OCI-LY7 (cell line): Measurements from ENCODE around the gene TBC1D1. TPM values are rescaled to one million over a fixed set of nuclear protein-coding genes. Genes with fewer than 3 reads are reported as not detected.

Experiments
- BruUV-seq: library from RNA; stranded (reverse); fragments of 400-500 nt; replicated peaks from 2 replicates; lab custom pipeline; 2021; lab: Mats Ljungman, UMichigan
- CTCF ChIA-PET: fragments of 300-600 bp; sonication (Branson Sonifier 250); formaldehyde crosslinking; loops from one replicate; lab custom pipeline; 2022; ENCODE audit warnings: antibody characterized with exemption; ENCODE audit not compliant: unreplicated experiment; lab: Charles Lee
- POLR2A ChIA-PET: fragments of 300-600 bp; sonication (Branson Sonifier 250); formaldehyde crosslinking; loops from one replicate; lab custom pipeline; 2022; ENCODE audit warnings: antibody characterized with exemption; lab: Charles Lee
- DNase-seq: peaks from one replicate; pipeline ENCODE4 v3.0.0-alpha.2; 2015; ENCODE audit warnings: low spot score
- H2AFZ ChIP-seq: fragments of 200-600 bp; sonication (generic), shearing (Covaris generic); 2 replicates; pipeline ENCODE4 v1.6.1; 2014; ENCODE audit warnings: mild to moderate bottlenecking, antibody characterized with exemption, low read length, moderate library complexity
- H3K27ac ChIP-seq: fragments of 200-600 bp; sonication (generic); 2 replicates; pipeline ENCODE4 v1.5.1; 2014; ENCODE audit warnings: mixed run types, low read depth, mild to moderate bottlenecking, moderate library complexity, low read length, inconsistent platforms; ENCODE audit not compliant: poor library complexity, severe bottlenecking
- H3K36me3 ChIP-seq: fragments of 200-600 bp; sonication (generic); 2 replicates; pipeline ENCODE4 v1.6.1; 2014; ENCODE audit warnings: mild to moderate bottlenecking, antibody characterized with exemption, low read length, moderate library complexity, mixed read lengths; ENCODE audit not compliant: insufficient read depth
- H3K4me1 ChIP-seq: fragments of 200-600 bp; sonication (generic); 2 replicates; pipeline ENCODE4 v1.5.1; 2014; ENCODE audit warnings: mild to moderate bottlenecking, low read length; ENCODE audit not compliant: insufficient read depth, poor library complexity, severe bottlenecking
- H3K4me2 ChIP-seq: fragments of 200-600 bp; sonication (generic); 2 replicates; pipeline ENCODE4 v1.6.1; 2014; ENCODE audit warnings: mild to moderate bottlenecking, low read length
- H3K4me3 ChIP-seq: fragments of 200-600 bp; sonication (generic); 2 replicates; pipeline ENCODE4 v1.5.1; 2014; ENCODE audit warnings: mild to moderate bottlenecking, low read depth, low read length; ENCODE audit not compliant: poor library complexity, severe bottlenecking
- H3K79me2 ChIP-seq: fragments of 200-600 bp; sonication (generic); 2 replicates; pipeline ENCODE4 v1.6.1; 2016; ENCODE audit warnings: low read depth, mild to moderate bottlenecking, low read length, moderate library complexity, mixed read lengths; ENCODE audit not compliant: insufficient read depth
- H3K9me2 ChIP-seq: fragments of 200-600 bp; sonication (generic); 2 replicates; pipeline ENCODE4 v1.6.1; 2016; ENCODE audit warnings: mild to moderate bottlenecking, low read length, mixed read lengths; ENCODE audit not compliant: insufficient read depth
- H3K9me3 ChIP-seq: fragments of 200-600 bp; sonication (generic); 2 replicates; pipeline ENCODE4 v1.6.1; 2014; ENCODE audit warnings: mild to moderate bottlenecking, mixed run types, low read length, mixed read lengths
- H4K20me1 ChIP-seq: fragments of 200-600 bp; sonication (generic); 2 replicates; pipeline ENCODE4 v1.6.1; 2014; ENCODE audit warnings: mild to moderate bottlenecking, antibody characterized with exemption, low read length, moderate library complexity, mixed read lengths; ENCODE audit not compliant: insufficient read depth
- EZH2phosphoT487 ChIP-seq: fragments of 200-600 bp; sonication (generic); IDR thresholded peaks from 2 replicates; pipeline ENCODE4 v1.6.1; 2018; ENCODE audit warnings: low read depth, borderline replicate concordance, mild to moderate bottlenecking, mixed run types, antibody characterized with exemption, low read length, moderate library complexity, mixed read lengths
- intact Hi-C: fragments of 100-400 bp; cut with micrococcal nuclease; formaldehyde crosslinking; loops from one replicate; pipeline ENCODE4 v1.10.0; 2022; ENCODE audit not compliant: unreplicated experiment
- total RNA-seq, 2 experiments: library from RNA; depleted of rRNA in 1 of 2; stranded (reverse); fragments of >200 nt in 1 of 2; shearing (Covaris generic) in 1 of 2; gene quantifications; 2 replicates each; pipeline ENCODE4 v1.2.3, GENCODE V29; 2014 to 2022
- TF ChIP-seq, protein P1 (sequence below): fragments of 200-600 bp; sonication (generic); conservative IDR thresholded peaks from 2 replicates; pipeline ENCODE4 v1.5.1; 2014; ENCODE audit warnings: mild to moderate bottlenecking, antibody characterized with exemption, low read length, moderate library complexity, mixed read lengths

TBC1D1 gene
- total RNA-seq, 2 experiments from 2014 or later: 539 to 545 TPM

DNA sequence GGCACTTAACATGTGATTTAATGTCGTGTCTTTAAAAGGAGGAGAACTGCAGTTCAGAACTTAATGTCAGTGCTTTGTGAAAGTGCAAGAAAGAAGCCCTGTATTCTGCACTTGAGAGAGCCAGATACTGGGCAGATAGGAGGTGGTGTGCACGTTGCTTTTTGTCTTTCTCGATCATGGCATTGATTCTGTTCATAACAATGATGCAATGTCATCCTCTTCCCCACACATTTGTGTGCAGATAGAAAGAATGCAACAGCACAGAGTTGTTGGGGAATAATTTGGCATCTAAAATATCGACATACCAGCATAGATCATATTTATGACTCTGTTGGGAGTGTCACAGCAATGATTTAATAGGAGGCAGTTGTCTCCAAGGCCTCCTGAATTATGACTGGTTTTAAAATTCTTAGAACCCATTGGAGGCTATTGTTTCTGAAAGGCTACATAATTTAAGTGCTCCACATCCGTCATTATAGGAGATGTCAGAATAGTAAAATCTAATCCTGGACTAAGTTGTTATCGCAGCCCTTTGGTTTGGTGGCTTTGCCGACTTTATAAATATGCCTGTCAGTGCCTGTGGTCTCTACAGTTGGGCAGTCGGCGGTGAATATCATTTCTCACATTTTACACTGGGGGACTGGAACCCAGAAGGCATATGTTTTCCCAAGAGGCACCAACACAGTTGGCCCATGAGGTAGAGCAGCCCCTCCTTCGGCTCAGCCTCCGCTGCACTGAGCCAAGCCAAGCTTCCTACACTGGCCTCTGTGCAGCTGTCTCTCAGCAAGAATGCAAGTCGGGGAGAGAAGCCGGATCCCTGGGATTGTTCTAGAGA is 194.2 kb downstream of the TBC1D1 start:
- intact Hi-C loops: no loop called here
- Histone ChIP-seq H3K9me2 (no peaks in the 10 kb centered on the region), H3K4me3 (no peak overlapping the region), H3K36me3 (peaks cover 97% of the 10 kb centered on the region), H3K9me3 (no peaks in the 10 kb centered on the region), H3K27ac (no peak overlapping the region), H4K20me1 (no peaks in the 10 kb centered on the region), H3K4me1 (no peaks in the 10 kb centered on the region), H3K79me2 (no peaks in the 10 kb centered on the region), H2AFZ (no peak overlapping the region), H3K4me2 (no peak overlapping the region)
- TF ChIP-seq, protein P1, sequence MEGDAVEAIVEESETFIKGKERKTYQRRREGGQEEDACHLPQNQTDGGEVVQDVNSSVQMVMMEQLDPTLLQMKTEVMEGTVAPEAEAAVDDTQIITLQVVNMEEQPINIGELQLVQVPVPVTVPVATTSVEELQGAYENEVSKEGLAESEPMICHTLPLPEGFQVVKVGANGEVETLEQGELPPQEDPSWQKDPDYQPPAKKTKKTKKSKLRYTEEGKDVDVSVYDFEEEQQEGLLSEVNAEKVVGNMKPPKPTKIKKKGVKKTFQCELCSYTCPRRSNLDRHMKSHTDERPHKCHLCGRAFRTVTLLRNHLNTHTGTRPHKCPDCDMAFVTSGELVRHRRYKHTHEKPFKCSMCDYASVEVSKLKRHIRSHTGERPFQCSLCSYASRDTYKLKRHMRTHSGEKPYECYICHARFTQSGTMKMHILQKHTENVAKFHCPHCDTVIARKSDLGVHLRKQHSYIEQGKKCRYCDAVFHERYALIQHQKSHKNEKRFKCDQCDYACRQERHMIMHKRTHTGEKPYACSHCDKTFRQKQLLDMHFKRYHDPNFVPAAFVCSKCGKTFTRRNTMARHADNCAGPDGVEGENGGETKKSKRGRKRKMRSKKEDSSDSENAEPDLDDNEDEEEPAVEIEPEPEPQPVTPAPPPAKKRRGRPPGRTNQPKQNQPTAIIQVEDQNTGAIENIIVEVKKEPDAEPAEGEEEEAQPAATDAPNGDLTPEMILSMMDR: no peak
- ChIA-PET CTCF (no interaction called here), POLR2A (interaction anchor here (0.7 kb wide), 1 partner anchor 10 kb away, joined by 3 read pairs; no protein-coding TSS in a partner anchor)
- no peak for DNase-seq
- no TSS peak for BruUV-seq

DNA sequence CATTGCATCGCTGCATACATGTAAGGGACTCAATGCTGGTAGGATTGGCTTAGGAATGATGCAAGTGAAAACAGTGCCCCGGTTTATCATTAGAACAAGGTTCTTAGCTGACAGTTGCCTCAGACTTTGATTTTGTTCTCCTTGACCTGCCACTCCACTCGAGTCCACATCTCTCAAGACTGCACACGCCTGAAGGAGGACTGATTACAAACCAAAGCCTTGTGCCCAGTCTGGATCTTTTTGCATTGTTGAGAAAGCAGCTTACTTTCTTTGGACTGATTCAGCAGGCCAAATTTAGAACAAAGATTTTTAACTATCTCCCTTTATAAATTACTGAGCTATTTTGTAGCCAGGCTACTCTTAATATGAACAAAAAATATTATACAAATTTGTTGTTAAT is 194.9 kb downstream of the TBC1D1 start:
- TF ChIP-seq, protein P1: no peak
- TF ChIP-seq EZH2phosphoT487: no peak
- H3K79me2 ChIP-seq: no peaks in the 10 kb centered on the region

More for the DNA sequence above, 194.9 kb downstream of the TBC1D1 start:
- no TSS peak for BruUV-seq
- Histone ChIP-seq H4K20me1 (no peaks in the 10 kb centered on the region), H3K4me2 (no peak overlapping the region), H2AFZ (no peak overlapping the region), H3K4me3 (no peak overlapping the region), H3K9me3 (no peaks in the 10 kb centered on the region), H3K36me3 (peaks cover 97% of the 10 kb centered on the region), H3K9me2 (no peaks in the 10 kb centered on the region), H3K4me1 (no peaks in the 10 kb centered on the region), H3K27ac (no peak overlapping the region)
- intact Hi-C loops: no loop called here
- DNase-seq: no peak
- ChIA-PET CTCF (no interaction called here), POLR2A (interaction anchor here (0.5 to 1.1 kb wide), 3 partner anchors 9 to 583 kb away, joined by 3 to 6 read pairs (median 3); no protein-coding TSS in a partner anchor)
